Epithelial cell of prostate (primary cell): ENCODE measurements around the gene ARFRP1.
"Not testable (repeated sequence)": the region's sequence is repeated elsewhere in the genome, so short reads cannot be mapped to it uniquely, and the experiment has no call there.

ENCODE experiments used
- DNase-seq: peaks from one replicate; pipeline ENCODE4 v3.0.0-alpha.2; 2011; ENCODE audit warnings: low read depth, low spot score
- H3K27ac ChIP-seq: fragments of 450-650 bp; 2 replicates; pipeline ENCODE4 v1.5.1; 2017; ENCODE audit warnings: mild to moderate bottlenecking

ARFRP1 gene

GRCh38 chr20:63733579-63734081 is 25.9 kb upstream of the ARFRP1 start:
- no peak overlapping the region for H3K27ac ChIP-seq
- no peak for DNase-seq

GRCh38 chr20:63733117-63733516 is 25.3 kb upstream of the ARFRP1 start:
- no peak for DNase-seq
- no peak overlapping the region for H3K27ac ChIP-seq

- DNase-seq: no peak
These were observed 24.6 kb upstream of the ARFRP1 start for GRCh38 chr20:63732118-63733095.

GRCh38 chr20:63731410-63731809 is 23.6 kb upstream of the ARFRP1 start:
- DNase-seq: no peak
- H3K27ac ChIP-seq: no peak overlapping the region

More at GRCh38 chr20:63732118-63733095, 24.6 kb upstream of the ARFRP1 start:
- H3K27ac ChIP-seq: no peak overlapping the region

- H3K27ac ChIP-seq, DNase-seq: not testable (repeated sequence)
These were observed 22.5 kb upstream of the ARFRP1 start for GRCh38 chr20:63730189-63730733.

GRCh38 chr20:63722967-63723622 is 15.3 kb upstream of the ARFRP1 start:
- H3K27ac ChIP-seq, DNase-seq: not testable (repeated sequence)

- H3K27ac ChIP-seq: no peak overlapping the region
- no peak for DNase-seq
These were observed 11.2 kb upstream of the ARFRP1 start for GRCh38 chr20:63718996-63719395.

- H3K27ac ChIP-seq: no peak overlapping the region
- no peak for DNase-seq
These were observed 7.1 kb upstream of the ARFRP1 start for GRCh38 chr20:63714858-63715257.

- DNase-seq: no peak
- no peak overlapping the region for H3K27ac ChIP-seq
These were observed 4.4 kb upstream of the ARFRP1 start for GRCh38 chr20:63712191-63712590.

- H3K27ac ChIP-seq: no peak overlapping the region
- no peak for DNase-seq
These were observed 3.4 kb upstream of the ARFRP1 start for GRCh38 chr20:63711085-63711645.

GRCh38 chr20:63709149-63709527 is 1.4 kb upstream of the ARFRP1 start:
- no peak overlapping the region for H3K27ac ChIP-seq
- DNase-seq: no peak

- H3K27ac ChIP-seq: peak overlapping the region; percentile 82
- no peak for DNase-seq
These were observed 749 bp upstream of the ARFRP1 start for GRCh38 chr20:63708301-63709148.

- DNase-seq: peak; percentile 33
- peak overlapping the region; percentile 82 for H3K27ac ChIP-seq
These were observed 771 bp downstream of the ARFRP1 start for GRCh38 chr20:63706852-63707557.

- peak overlapping the region; percentile 82 for H3K27ac ChIP-seq
- no peak for DNase-seq
These were observed 1.6 kb downstream of the ARFRP1 start for GRCh38 chr20:63706027-63706695.

- no peak for DNase-seq
- H3K27ac ChIP-seq: peak overlapping the region; percentile 82
These were observed 2.3 kb downstream of the ARFRP1 start for GRCh38 chr20:63705232-63706026.

GRCh38 chr20:63704749-63705117 is 3.0 kb downstream of the ARFRP1 start:
- no peak overlapping the region for H3K27ac ChIP-seq
- DNase-seq: no peak

GRCh38 chr20:63703976-63704748 is 3.6 kb downstream of the ARFRP1 start:
- no peak overlapping the region for H3K27ac ChIP-seq
- no peak for DNase-seq
